SK-N-SH treated with all-trans-retinoic acid at 6 μM for 48 hours (cell line): ENCODE data around the gene FAM180A.

Experiments
- BACH2 ChIP-seq: fragments of 250-450 bp; sonication (Bioruptor Pico); IDR thresholded peaks from 2 replicates; pipeline ENCODE4 v1.9.0; 2021; ENCODE audit warnings: mild to moderate bottlenecking, borderline replicate concordance
- CREB5 ChIP-seq: fragments of 250-450 bp; sonication (Bioruptor Pico); IDR thresholded peaks from 2 replicates; pipeline ENCODE4 v1.5.1; 2020; ENCODE audit warnings: low read depth, mild to moderate bottlenecking, moderate library complexity
- CSRNP3 ChIP-seq: fragments of 250-450 bp; sonication (Bioruptor Pico); IDR thresholded peaks from 2 replicates; pipeline ENCODE4 v1.5.1; 2021; ENCODE audit warnings: mild to moderate bottlenecking, moderate library complexity
- ESRRG ChIP-seq: fragments of 250-450 bp; sonication (Bioruptor Pico); IDR thresholded peaks from 2 replicates; pipeline ENCODE4 v1.6.1; 2021; ENCODE audit warnings: mild to moderate bottlenecking
- ISL1 ChIP-seq: fragments of 250-450 bp; sonication (Bioruptor Pico); IDR thresholded peaks from 2 replicates; pipeline ENCODE4 v2.1.2; 2022; ENCODE audit warnings: mild to moderate bottlenecking, moderate library complexity
- OSR1 ChIP-seq: fragments of 250-450 bp; sonication (Bioruptor Pico); IDR thresholded peaks from 2 replicates; pipeline ENCODE4 v1.8.0; 2022; ENCODE audit warnings: moderate library complexity, mild to moderate bottlenecking, inconsistent platforms
- PATZ1 ChIP-seq: fragments of 250-450 bp; sonication (Bioruptor Pico); IDR thresholded peaks from 2 replicates; pipeline ENCODE4 v1.8.0; 2020; ENCODE audit warnings: mild to moderate bottlenecking, moderate library complexity, borderline replicate concordance
- RARB ChIP-seq: fragments of 250-450 bp; sonication (Bioruptor Pico); IDR thresholded peaks from 2 replicates; pipeline ENCODE4 v1.8.0; 2021; ENCODE audit warnings: mild to moderate bottlenecking, moderate library complexity
- SNAI2 ChIP-seq: fragments of 250-450 bp; sonication (Bioruptor Pico); IDR thresholded peaks from 2 replicates; pipeline ENCODE4 v1.5.0; 2020; ENCODE audit warnings: mild to moderate bottlenecking, moderate library complexity
- TCF4 ChIP-seq: fragments of 250-450 bp; sonication (Bioruptor Pico); IDR thresholded peaks from 2 replicates; pipeline ENCODE4 v1.8.0; 2021; ENCODE audit warnings: mild to moderate bottlenecking, moderate library complexity, borderline replicate concordance
- ZC3H10 ChIP-seq: fragments of 250-450 bp; sonication (Bioruptor Pico); IDR thresholded peaks from 2 replicates; pipeline ENCODE4 v1.5.1; 2021; ENCODE audit warnings: mild to moderate bottlenecking, moderate library complexity
- ZFP3 ChIP-seq: fragments of 250-450 bp; sonication (Bioruptor Pico); IDR thresholded peaks from 2 replicates; pipeline ENCODE4 v1.5.0; 2020; ENCODE audit warnings: mild to moderate bottlenecking, moderate library complexity

- TF ChIP-seq CREB5 (CRISPR knock-in tag) (no peak), PATZ1 (CRISPR knock-in tag) (no peak), ESRRG (no peak), BACH2 (CRISPR knock-in tag) (no peak), ZFP3 (CRISPR knock-in tag) (no peak), ISL1 (CRISPR knock-in tag) (no peak), RARB (CRISPR knock-in tag) (no peak), ZC3H10 (no peak), SNAI2 (CRISPR knock-in tag) (no peak), CSRNP3 (CRISPR knock-in tag) (no peak), OSR1 (CRISPR knock-in tag) (no peak), TCF4 (CRISPR knock-in tag) (no peak)
These were observed 21.5 kb downstream of the FAM180A start for GRCh38 chr7:135726911-135727673.
